Measurements from ENCODE around the gene LRCH4.

GRCh38 chr7:100590077-100590737 lies 4.3 kb upstream of the LRCH4 start:
- TF ChIP-seq CTCF (IDR thresholded peaks at IDR 0.05; ENCODE audit: low read depth, low read length, poor library complexity, severe bottlenecking) = no peak
- TF ChIP-seq EZH2phosphoT487 (IDR thresholded peaks at IDR 0.05; ENCODE audit: borderline replicate concordance, low read length) = no peak
